ENCODE data around the gene CHMP5. TPM values are rescaled to one million over a fixed set of nuclear protein-coding genes. Genes with fewer than 3 reads are reported as not detected.
"Not testable (repeated sequence)": the region's sequence is repeated elsewhere in the genome, so short reads cannot be mapped to it uniquely, and the experiment has no call there.

CHMP5 gene
- total RNA-seq, 1 donor from 2014 or later = 53.8 TPM

GRCh38 chr9:33300546-33300945 is 35.7 kb downstream of the CHMP5 start:
- intact Hi-C loops (cut with DNase I) = no loop called here
- no peak for DNase-seq (ENCODE audit: low spot score)

- intact Hi-C loops (cut with DNase I) = no loop called here
- DNase-seq (ENCODE audit: low spot score) = no peak
These were observed 39.5 kb downstream of the CHMP5 start for GRCh38 chr9:33304362-33304761.

- DNase-seq (ENCODE audit: low spot score) = no peak
- intact Hi-C loops (cut with DNase I) = no loop called here
These were observed 41.2 kb downstream of the CHMP5 start for GRCh38 chr9:33306037-33306436.

GRCh38 chr9:33307067-33307466 is 42.2 kb downstream of the CHMP5 start:
- intact Hi-C loops (cut with DNase I) = no loop called here
- DNase-seq (ENCODE audit: low spot score) = no peak

GRCh38 chr9:33309903-33310302 is 45.1 kb downstream of the CHMP5 start:
- intact Hi-C loops (cut with DNase I) = no loop called here
- no peak for DNase-seq (ENCODE audit: low spot score)

- intact Hi-C loops (cut with DNase I) = no loop called here
- DNase-seq (ENCODE audit: low spot score) = no peak
These were observed 45.9 kb downstream of the CHMP5 start for GRCh38 chr9:33310748-33311147.

GRCh38 chr9:33311953-33312352 is 47.1 kb downstream of the CHMP5 start:
- no peak for DNase-seq (ENCODE audit: low spot score)
- intact Hi-C loops (cut with DNase I) = no loop called here

- intact Hi-C loops (cut with DNase I) = no loop called here
- DNase-seq (ENCODE audit: low spot score) = no peak
These were observed 50.5 kb downstream of the CHMP5 start for GRCh38 chr9:33315371-33315770.

- intact Hi-C loops (cut with DNase I); DNase-seq (ENCODE audit: low spot score): not testable (repeated sequence)
These were observed 52.3 kb downstream of the CHMP5 start for GRCh38 chr9:33317136-33317535.

GRCh38 chr9:33318225-33318624 is 53.4 kb downstream of the CHMP5 start:
- DNase-seq (ENCODE audit: low spot score) = no peak
- intact Hi-C loops (cut with DNase I) = no loop called here

- no peak for DNase-seq (ENCODE audit: low spot score)
- intact Hi-C loops (cut with DNase I) = no loop called here
These were observed 53.9 kb downstream of the CHMP5 start for GRCh38 chr9:33318781-33319180.

GRCh38 chr9:33320230-33320567 is 55.4 kb downstream of the CHMP5 start:
- intact Hi-C loops (cut with DNase I) = no loop called here
- no peak for DNase-seq (ENCODE audit: low spot score)

GRCh38 chr9:33320568-33321261 is 55.9 kb downstream of the CHMP5 start:
- intact Hi-C loops (cut with DNase I) = no loop called here
- no peak for DNase-seq (ENCODE audit: low spot score)

GRCh38 chr9:33329117-33329563 is 64.3 kb downstream of the CHMP5 start:
- intact Hi-C loops (cut with DNase I) = no loop called here
- no peak for DNase-seq (ENCODE audit: low spot score)

- intact Hi-C loops (cut with DNase I) = no loop called here
- DNase-seq (ENCODE audit: low spot score) = no peak
These were observed 65.1 kb downstream of the CHMP5 start for GRCh38 chr9:33329979-33330378.

- intact Hi-C loops (cut with DNase I) = no loop called here
- DNase-seq (ENCODE audit: low spot score) = no peak
These were observed 66.6 kb downstream of the CHMP5 start for GRCh38 chr9:33331377-33331891.

Other genes starting within 250 kb of the CHMP5 start
- 87.6 TPM for gene DNAJA1, start 239.8 kb upstream of the CHMP5 start, total RNA-seq
- gene SMU1, start 188.4 kb upstream of the CHMP5 start, total RNA-seq = 16.4 TPM
- gene B4GALT1, start 97.7 kb upstream of the CHMP5 start, total RNA-seq = 35.7 TPM
- not detected for gene SPINK4, start 24.9 kb upstream of the CHMP5 start, total RNA-seq
- 150 TPM for gene BAG1, start 341 bp upstream of the CHMP5 start, total RNA-seq
- 38.0 TPM for gene NFX1, start 25.5 kb downstream of the CHMP5 start, total RNA-seq
- 80.4 TPM for gene AQP7, start 137.5 kb downstream of the CHMP5 start, total RNA-seq
- gene AQP3, start 182.5 kb downstream of the CHMP5 start, total RNA-seq = 7.7 TPM
- 16.7 TPM for gene NOL6, start 208.9 kb downstream of the CHMP5 start, total RNA-seq

Data from cardiac septum (tissue), 1 donor.